Activated T-helper 17 cell treated with anti-CD3 and anti-CD28 coated beads, Interleukin-2, amount 50 U/mL, for 72 hours (primary cell): ENCODE measurements around the gene TESK2. TPM values are rescaled to one million over a fixed set of nuclear protein-coding genes. Genes with fewer than 3 reads are reported as not detected.
"Not testable (repeated sequence)": the region's sequence is repeated elsewhere in the genome, so short reads cannot be mapped to it uniquely, and the experiment has no call there.

Experiments
- ATAC-seq: fragments of 150-1000 bp; cut with Tn5 transposase; replicated peaks from 2 replicates; pipeline ENCODE4 v1.10.0; 2021; ENCODE audit warnings: mild to moderate bottlenecking, moderate library complexity
- H3K27ac Mint-ChIP-seq: one replicate; pipeline ENCODE4 v1.8.0; 2022; ENCODE audit warnings: mixed read lengths
- H3K27me3 Mint-ChIP-seq: one replicate; pipeline ENCODE4 v1.8.0; 2022; ENCODE audit warnings: mixed read lengths
- H3K36me3 Mint-ChIP-seq: one replicate; pipeline ENCODE4 v1.8.0; 2022; ENCODE audit warnings: low read depth, mild to moderate bottlenecking, mixed read lengths
- H3K4me1 Mint-ChIP-seq: one replicate; pipeline ENCODE4 v1.8.0; 2022; ENCODE audit warnings: mixed read lengths
- H3K4me3 Mint-ChIP-seq: one replicate; pipeline ENCODE4 v1.8.0; 2022; ENCODE audit warnings: mild to moderate bottlenecking, mixed read lengths
- H3K9me3 Mint-ChIP-seq: one replicate; pipeline ENCODE4 v1.8.0; 2022; ENCODE audit warnings: mixed read lengths
- total RNA-seq, 2 donors: library from RNA; stranded (reverse); gene quantifications; one replicate each; pipeline ENCODE4 v1.2.3, GENCODE V29; 2022

Gene TESK2
- total RNA-seq, 2 donors from 2014 or later, result 2.7 to 8.9 TPM

GRCh38 chr1:45467353-45467752, 23.6 kb downstream of the TESK2 start:
- not testable (repeated sequence) for H3K4me1 Mint-ChIP-seq, H3K36me3 Mint-ChIP-seq, H3K9me3 Mint-ChIP-seq, H3K27me3 Mint-ChIP-seq, H3K4me3 Mint-ChIP-seq, H3K27ac Mint-ChIP-seq
- ATAC-seq, result peak; percentile 69

GRCh38 chr1:45465277-45465676, 25.7 kb downstream of the TESK2 start:
- H3K36me3 Mint-ChIP-seq, result no peaks in the 10 kb centered on the region
- ATAC-seq, result no peak
- H3K27me3 Mint-ChIP-seq, result no peaks in the 10 kb centered on the region
- no peaks in the 10 kb centered on the region for H3K4me1 Mint-ChIP-seq
- no peak overlapping the region for H3K4me3 Mint-ChIP-seq
- no peak overlapping the region for H3K27ac Mint-ChIP-seq
- no peaks in the 10 kb centered on the region for H3K9me3 Mint-ChIP-seq

- Mint-ChIP-seq H3K27ac (no peak overlapping the region), H3K4me3 (no peak overlapping the region), H3K27me3 (no peaks in the 10 kb centered on the region), H3K4me1 (no peaks in the 10 kb centered on the region), H3K9me3 (no peaks in the 10 kb centered on the region), H3K36me3 (no peaks in the 10 kb centered on the region)
- no peak for ATAC-seq
These were observed 32.1 kb downstream of the TESK2 start for GRCh38 chr1:45458894-45459293.

GRCh38 chr1:45456531-45456930, 34.4 kb downstream of the TESK2 start:
- Mint-ChIP-seq H3K4me3 (no peak overlapping the region), H3K27me3 (no peaks in the 10 kb centered on the region), H3K27ac (no peak overlapping the region), H3K36me3 (peaks cover 6% of the 10 kb centered on the region), H3K4me1 (no peaks in the 10 kb centered on the region), H3K9me3 (no peaks in the 10 kb centered on the region)
- ATAC-seq, result no peak

- no peak for ATAC-seq
- Mint-ChIP-seq H3K27ac (no peak overlapping the region), H3K27me3 (no peaks in the 10 kb centered on the region), H3K4me1 (no peaks in the 10 kb centered on the region), H3K9me3 (no peaks in the 10 kb centered on the region), H3K36me3 (peaks cover 6% of the 10 kb centered on the region), H3K4me3 (no peak overlapping the region)
These were observed 35.8 kb downstream of the TESK2 start for GRCh38 chr1:45455162-45455561.

GRCh38 chr1:45454464-45454863, 36.5 kb downstream of the TESK2 start:
- H3K36me3 Mint-ChIP-seq, result peaks cover 6% of the 10 kb centered on the region
- no peaks in the 10 kb centered on the region for H3K27me3 Mint-ChIP-seq
- H3K4me1 Mint-ChIP-seq, result no peaks in the 10 kb centered on the region
- no peaks in the 10 kb centered on the region for H3K9me3 Mint-ChIP-seq
- H3K4me3 Mint-ChIP-seq, result no peak overlapping the region
- H3K27ac Mint-ChIP-seq, result no peak overlapping the region
- ATAC-seq, result no peak

GRCh38 chr1:45452503-45452902, 38.5 kb downstream of the TESK2 start:
- no peaks in the 10 kb centered on the region for H3K27me3 Mint-ChIP-seq
- H3K36me3 Mint-ChIP-seq, result peaks cover 6% of the 10 kb centered on the region
- no peaks in the 10 kb centered on the region for H3K9me3 Mint-ChIP-seq
- no peak overlapping the region for H3K4me3 Mint-ChIP-seq
- no peak overlapping the region for H3K27ac Mint-ChIP-seq
- ATAC-seq, result no peak
- no peaks in the 10 kb centered on the region for H3K4me1 Mint-ChIP-seq

- ATAC-seq, result no peak
- Mint-ChIP-seq H3K9me3 (no peaks in the 10 kb centered on the region), H3K4me1 (no peaks in the 10 kb centered on the region), H3K27me3 (no peaks in the 10 kb centered on the region), H3K27ac (no peak overlapping the region), H3K4me3 (no peak overlapping the region), H3K36me3 (peaks cover 6% of the 10 kb centered on the region)
These were observed 42.6 kb downstream of the TESK2 start for GRCh38 chr1:45448357-45448756.

GRCh38 chr1:45446950-45447672, 43.9 kb downstream of the TESK2 start:
- no peaks in the 10 kb centered on the region for H3K27me3 Mint-ChIP-seq
- H3K4me1 Mint-ChIP-seq, result no peaks in the 10 kb centered on the region
- H3K27ac Mint-ChIP-seq, result no peak overlapping the region
- ATAC-seq, result no peak
- H3K9me3 Mint-ChIP-seq, result no peaks in the 10 kb centered on the region
- peaks cover 2% of the 10 kb centered on the region for H3K36me3 Mint-ChIP-seq
- no peak overlapping the region for H3K4me3 Mint-ChIP-seq

- no peaks in the 10 kb centered on the region for H3K9me3 Mint-ChIP-seq
- no peaks in the 10 kb centered on the region for H3K36me3 Mint-ChIP-seq
- no peaks in the 10 kb centered on the region for H3K27me3 Mint-ChIP-seq
- no peak overlapping the region for H3K4me3 Mint-ChIP-seq
- no peak for ATAC-seq
- H3K4me1 Mint-ChIP-seq, result no peaks in the 10 kb centered on the region
- no peak overlapping the region for H3K27ac Mint-ChIP-seq
These were observed 44.4 kb downstream of the TESK2 start for GRCh38 chr1:45446530-45446929.

GRCh38 chr1:45444609-45445131, 46.3 kb downstream of the TESK2 start:
- no peak overlapping the region for H3K27ac Mint-ChIP-seq
- no peaks in the 10 kb centered on the region for H3K4me1 Mint-ChIP-seq
- H3K9me3 Mint-ChIP-seq, result no peaks in the 10 kb centered on the region
- H3K4me3 Mint-ChIP-seq, result no peak overlapping the region
- no peak for ATAC-seq
- no peaks in the 10 kb centered on the region for H3K27me3 Mint-ChIP-seq
- H3K36me3 Mint-ChIP-seq, result no peaks in the 10 kb centered on the region

GRCh38 chr1:45443580-45444446, 47.1 kb downstream of the TESK2 start:
- no peak overlapping the region for H3K4me3 Mint-ChIP-seq
- H3K9me3 Mint-ChIP-seq, result no peaks in the 10 kb centered on the region
- no peaks in the 10 kb centered on the region for H3K27me3 Mint-ChIP-seq
- no peaks in the 10 kb centered on the region for H3K36me3 Mint-ChIP-seq
- H3K4me1 Mint-ChIP-seq, result no peaks in the 10 kb centered on the region
- no peak for ATAC-seq
- no peak overlapping the region for H3K27ac Mint-ChIP-seq

- no peak for ATAC-seq
- H3K27ac Mint-ChIP-seq, result no peak overlapping the region
- no peaks in the 10 kb centered on the region for H3K9me3 Mint-ChIP-seq
- H3K27me3 Mint-ChIP-seq, result no peaks in the 10 kb centered on the region
- H3K4me1 Mint-ChIP-seq, result no peaks in the 10 kb centered on the region
- H3K36me3 Mint-ChIP-seq, result no peaks in the 10 kb centered on the region
- no peak overlapping the region for H3K4me3 Mint-ChIP-seq
These were observed 48.7 kb downstream of the TESK2 start for GRCh38 chr1:45442272-45442671.

GRCh38 chr1:45437323-45437722, 53.6 kb downstream of the TESK2 start:
- Mint-ChIP-seq H3K9me3 (no peaks in the 10 kb centered on the region), H3K4me3 (no peak overlapping the region), H3K27me3 (no peaks in the 10 kb centered on the region), H3K36me3 (no peaks in the 10 kb centered on the region), H3K27ac (no peak overlapping the region), H3K4me1 (no peaks in the 10 kb centered on the region)
- no peak for ATAC-seq

GRCh38 chr1:45430490-45430889, 60.5 kb downstream of the TESK2 start:
- ATAC-seq, result no peak
- H3K36me3 Mint-ChIP-seq, result no peaks in the 10 kb centered on the region
- no peak overlapping the region for H3K27ac Mint-ChIP-seq
- H3K9me3 Mint-ChIP-seq, result no peaks in the 10 kb centered on the region
- no peaks in the 10 kb centered on the region for H3K4me1 Mint-ChIP-seq
- H3K27me3 Mint-ChIP-seq, result no peaks in the 10 kb centered on the region
- no peak overlapping the region for H3K4me3 Mint-ChIP-seq
